HCT116 (cell line): Measurements from ENCODE around the gene TIPIN.

ENCODE experiments used
- EZH2 ChIP-seq: fragments of 200-600 bp; sonication (generic); IDR thresholded peaks from 2 replicates; pipeline ENCODE4 v1.6.1; 2017; ENCODE audit warnings: antibody characterized with exemption, mixed run types
- EZH2phosphoT487 ChIP-seq: fragments of 200-600 bp; IDR thresholded peaks from 2 replicates; pipeline ENCODE4 v1.6.1; 2018; ENCODE audit warnings: antibody characterized with exemption, borderline replicate concordance
- POLR2A ChIP-seq: IDR thresholded peaks from 2 replicates; pipeline ENCODE4 v1.7.0; 2011; ENCODE audit warnings: borderline replicate concordance; ENCODE audit not compliant: insufficient read depth, insufficient read length; ENCODE audit errors: extremely low read depth
- POLR2AphosphoS5 ChIP-seq: IDR thresholded peaks from 2 replicates; pipeline ENCODE4 v1.6.1; 2011; ENCODE audit warnings: mild to moderate bottlenecking, low read depth, low read length, moderate library complexity
- RAD21 ChIP-seq: IDR thresholded peaks from 2 replicates; pipeline ENCODE4 v1.6.1; 2012; ENCODE audit warnings: low read depth, mild to moderate bottlenecking
- SIN3A ChIP-seq: IDR thresholded peaks from 2 replicates; pipeline ENCODE4 v1.6.1; 2012; ENCODE audit warnings: low read depth
- YY1 ChIP-seq: IDR thresholded peaks from 2 replicates; pipeline ENCODE4 v1.6.1; 2011; ENCODE audit warnings: low read length, low read depth, moderate library complexity, mild to moderate bottlenecking; ENCODE audit not compliant: insufficient replicate concordance; ENCODE audit errors: extremely low read depth
- TF ChIP-seq, protein P1 (sequence below), 3 experiments: fragments of 200-600 bp in 1 of 3; sonication (generic) in 1 of 3; IDR thresholded peaks in 2 of 3; conservative IDR thresholded peaks in 1 of 3; 2 replicates each; pipeline ENCODE4 v1.5.1; 2012 to 2017; ENCODE audit warnings: low read depth in 2 of 3, low read length in 2 of 3, antibody characterized with exemption in 1 of 3, borderline replicate concordance in 1 of 3, control low read depth in 1 of 3, mild to moderate bottlenecking in 1 of 3, mixed read lengths in 1 of 3, mixed run types in 1 of 3, moderate library complexity in 1 of 3; ENCODE audit not compliant: insufficient read depth in 1 of 3
- TF ChIP-seq, protein P2 (sequence below): IDR thresholded peaks from 2 replicates; pipeline ENCODE4 v1.6.1; 2012

DNA sequence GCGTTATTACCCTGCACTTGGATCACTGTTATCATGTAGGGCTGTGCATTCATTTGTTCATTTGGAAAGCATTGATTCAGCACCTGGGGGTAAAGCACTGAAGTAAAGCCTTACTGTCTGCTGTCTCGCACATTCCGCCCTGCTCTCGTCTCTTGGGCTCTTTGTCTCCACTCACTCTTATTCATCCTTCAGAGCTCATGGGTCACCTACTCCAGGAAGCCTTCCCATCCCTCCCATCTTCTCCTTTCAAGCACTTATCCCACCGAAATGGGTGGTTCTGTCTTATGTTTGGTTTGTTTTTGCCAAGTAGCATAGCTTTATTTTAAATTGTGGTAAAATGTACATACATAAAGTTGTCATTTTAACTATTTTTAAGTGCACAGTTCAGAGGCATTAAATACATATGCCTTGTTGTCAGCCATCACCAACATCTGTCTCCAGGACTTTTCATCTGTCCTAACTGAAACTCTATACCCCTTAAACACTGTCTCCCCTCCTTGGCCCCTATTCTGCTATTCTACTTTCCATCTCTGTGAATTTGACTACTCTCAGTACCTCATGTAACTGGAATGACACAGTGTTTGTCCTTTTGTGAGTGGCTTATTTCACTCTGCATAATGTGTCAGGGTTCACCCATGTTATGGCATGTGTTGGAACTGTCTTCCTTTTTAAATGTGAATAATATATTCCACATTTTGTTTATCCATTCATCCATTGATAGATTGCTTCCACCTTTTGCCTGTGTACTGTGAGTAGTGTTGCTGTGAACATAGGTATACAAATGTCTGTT lies 53.8 kb downstream of the TIPIN start:
- TF ChIP-seq, protein P1, sequence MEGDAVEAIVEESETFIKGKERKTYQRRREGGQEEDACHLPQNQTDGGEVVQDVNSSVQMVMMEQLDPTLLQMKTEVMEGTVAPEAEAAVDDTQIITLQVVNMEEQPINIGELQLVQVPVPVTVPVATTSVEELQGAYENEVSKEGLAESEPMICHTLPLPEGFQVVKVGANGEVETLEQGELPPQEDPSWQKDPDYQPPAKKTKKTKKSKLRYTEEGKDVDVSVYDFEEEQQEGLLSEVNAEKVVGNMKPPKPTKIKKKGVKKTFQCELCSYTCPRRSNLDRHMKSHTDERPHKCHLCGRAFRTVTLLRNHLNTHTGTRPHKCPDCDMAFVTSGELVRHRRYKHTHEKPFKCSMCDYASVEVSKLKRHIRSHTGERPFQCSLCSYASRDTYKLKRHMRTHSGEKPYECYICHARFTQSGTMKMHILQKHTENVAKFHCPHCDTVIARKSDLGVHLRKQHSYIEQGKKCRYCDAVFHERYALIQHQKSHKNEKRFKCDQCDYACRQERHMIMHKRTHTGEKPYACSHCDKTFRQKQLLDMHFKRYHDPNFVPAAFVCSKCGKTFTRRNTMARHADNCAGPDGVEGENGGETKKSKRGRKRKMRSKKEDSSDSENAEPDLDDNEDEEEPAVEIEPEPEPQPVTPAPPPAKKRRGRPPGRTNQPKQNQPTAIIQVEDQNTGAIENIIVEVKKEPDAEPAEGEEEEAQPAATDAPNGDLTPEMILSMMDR (IDR thresholded peaks at IDR 0.05 in 2 of 3, conservative IDR thresholded peaks at IDR 0.05 in 1 of 3; ENCODE audit: borderline replicate concordance in 1 of 3, insufficient read depth in 1 of 3, low read depth in 2 of 3, low read length in 2 of 3): no peak
- TF ChIP-seq RAD21 (no peak), SIN3A (no peak), EZH2 (no peak), POLR2A (no peak), EZH2phosphoT487 (no peak), POLR2AphosphoS5 (no peak), YY1 (no peak)
- TF ChIP-seq, protein P2, sequence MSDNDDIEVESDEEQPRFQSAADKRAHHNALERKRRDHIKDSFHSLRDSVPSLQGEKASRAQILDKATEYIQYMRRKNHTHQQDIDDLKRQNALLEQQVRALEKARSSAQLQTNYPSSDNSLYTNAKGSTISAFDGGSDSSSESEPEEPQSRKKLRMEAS: no peak
